Thoracic aorta (tissue), 2 donors: ENCODE results near the gene ASAP2. TPM values are rescaled to one million over a fixed set of nuclear protein-coding genes. Genes with fewer than 3 reads are reported as not detected.

ENCODE experiments used
- ATAC-seq: fragments of 150-250 bp; one replicate; pipeline ENCODE4 v1.8.0; 2017; ENCODE audit warnings: low read depth; ENCODE audit not compliant: insufficient number of reproducible peaks, low FRiP score
- DNase-seq: peaks from one replicate; pipeline ENCODE4 v3.0.0-alpha.2; 2020; ENCODE audit warnings: low spot score
- H3K27ac ChIP-seq, 2 donors: fragments of 200-600 bp; sonication (generic); 1 replicate in 1 of 2; 2 replicates in 1 of 2; pipeline ENCODE4 v1.5.1; 2016; ENCODE audit warnings: mild to moderate bottlenecking in 2 of 2, moderate library complexity in 2 of 2
- H3K27me3 ChIP-seq: fragments of 200-600 bp; sonication (generic); replicated peaks from 2 replicates; pipeline ENCODE4 v1.6.0; 2016; ENCODE audit warnings: mild to moderate bottlenecking; ENCODE audit not compliant: insufficient read depth
- H3K36me3 ChIP-seq: fragments of 200-600 bp; sonication (generic); one replicate; pipeline ENCODE4 v1.5.1; 2016
- H3K4me1 ChIP-seq, 2 donors: fragments of 200-600 bp; sonication (generic); 1 replicate in 1 of 2; 2 replicates in 1 of 2; pipeline versions ENCODE4 v1.5.1 to v1.6.0; 2016; ENCODE audit warnings: low read depth in 2 of 2, mild to moderate bottlenecking in 1 of 2; ENCODE audit not compliant: control insufficient read depth in 1 of 2
- H3K4me3 ChIP-seq: fragments of 200-600 bp; sonication (generic); 2 replicates; pipeline ENCODE4 v1.5.1; 2016; ENCODE audit warnings: mild to moderate bottlenecking
- H3K9me3 ChIP-seq: fragments of 200-600 bp; sonication (generic); 2 replicates; pipeline ENCODE4 v1.5.1; 2016
- total RNA-seq, 2 donors: library from RNA; depleted of rRNA; stranded (reverse); fragments of >200 nt; gene quantifications; one replicate each; pipeline versions ENCODE4 v1.1.0 to v1.2.3, GENCODE V29; 2016
- TF ChIP-seq, protein P1 (sequence below): fragments of 200-600 bp; sonication (generic); IDR thresholded peaks from one replicate; pipeline ENCODE4 v1.5.1; 2019; ENCODE audit warnings: antibody characterized with exemption

ASAP2 gene
- total RNA-seq, 2 donors from 2014 or later, result 58.1 to 102 TPM

DNA sequence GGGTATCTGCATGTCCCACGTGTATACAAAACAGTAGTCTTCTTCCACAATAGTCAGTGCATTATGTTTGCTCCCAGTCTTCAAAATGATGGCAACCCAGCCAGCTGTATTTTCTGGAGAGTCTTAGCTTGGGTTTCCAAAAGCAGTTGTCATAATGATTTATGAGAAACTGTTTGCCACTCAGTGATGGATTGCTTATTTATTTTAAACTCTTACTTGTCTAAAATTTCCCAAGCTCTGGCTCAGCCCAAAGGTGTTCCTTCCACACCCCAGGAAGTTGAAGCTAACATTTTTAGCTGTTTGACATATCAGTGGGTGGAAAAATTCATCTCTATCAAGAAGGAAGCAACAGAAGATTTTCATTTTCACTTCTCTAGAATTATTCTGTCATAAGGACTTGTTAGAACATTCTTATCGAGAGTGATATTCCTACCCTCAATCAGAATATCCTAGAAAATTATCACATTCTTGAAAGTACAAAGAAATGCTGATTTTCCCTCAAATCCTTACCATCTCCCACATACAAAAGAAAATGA is 78.8 kb downstream of the ASAP2 start:
- TF ChIP-seq, protein P1, sequence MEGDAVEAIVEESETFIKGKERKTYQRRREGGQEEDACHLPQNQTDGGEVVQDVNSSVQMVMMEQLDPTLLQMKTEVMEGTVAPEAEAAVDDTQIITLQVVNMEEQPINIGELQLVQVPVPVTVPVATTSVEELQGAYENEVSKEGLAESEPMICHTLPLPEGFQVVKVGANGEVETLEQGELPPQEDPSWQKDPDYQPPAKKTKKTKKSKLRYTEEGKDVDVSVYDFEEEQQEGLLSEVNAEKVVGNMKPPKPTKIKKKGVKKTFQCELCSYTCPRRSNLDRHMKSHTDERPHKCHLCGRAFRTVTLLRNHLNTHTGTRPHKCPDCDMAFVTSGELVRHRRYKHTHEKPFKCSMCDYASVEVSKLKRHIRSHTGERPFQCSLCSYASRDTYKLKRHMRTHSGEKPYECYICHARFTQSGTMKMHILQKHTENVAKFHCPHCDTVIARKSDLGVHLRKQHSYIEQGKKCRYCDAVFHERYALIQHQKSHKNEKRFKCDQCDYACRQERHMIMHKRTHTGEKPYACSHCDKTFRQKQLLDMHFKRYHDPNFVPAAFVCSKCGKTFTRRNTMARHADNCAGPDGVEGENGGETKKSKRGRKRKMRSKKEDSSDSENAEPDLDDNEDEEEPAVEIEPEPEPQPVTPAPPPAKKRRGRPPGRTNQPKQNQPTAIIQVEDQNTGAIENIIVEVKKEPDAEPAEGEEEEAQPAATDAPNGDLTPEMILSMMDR, result no peak
- H3K4me1 ChIP-seq, result peaks cover 36 to 79% of the 10 kb centered on the region in 2 donors
- no peaks in the 10 kb centered on the region for H3K27me3 ChIP-seq
- H3K36me3 ChIP-seq, result no peaks in the 10 kb centered on the region
- no peak for DNase-seq
- H3K4me3 ChIP-seq, result no peak overlapping the region
- no peak for ATAC-seq
- no peaks in the 10 kb centered on the region for H3K9me3 ChIP-seq
- no peak overlapping the region for H3K27ac ChIP-seq

DNA sequence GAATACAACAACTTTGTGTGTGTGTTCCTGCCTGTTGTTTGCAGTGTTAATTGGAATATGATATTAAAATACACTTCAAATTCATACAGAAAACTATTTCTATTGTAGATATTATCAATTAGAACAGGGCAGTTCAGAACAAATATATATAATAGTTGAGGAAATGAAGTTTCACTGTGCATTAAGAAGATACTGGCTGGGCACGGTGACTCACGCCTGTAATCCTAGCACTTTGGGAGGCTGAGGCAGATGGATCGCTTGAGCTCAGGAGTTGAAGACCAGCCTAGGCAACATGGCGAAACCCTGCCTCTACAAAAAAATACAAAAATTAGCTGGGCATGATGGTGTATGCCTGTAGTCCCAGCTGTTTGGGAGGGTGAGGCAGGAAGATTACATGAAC is 79.3 kb downstream of the ASAP2 start:
- no peaks in the 10 kb centered on the region for H3K9me3 ChIP-seq
- no peak overlapping the region for H3K4me3 ChIP-seq
- DNase-seq, result no peak
- TF ChIP-seq, protein P1, result no peak
- no peaks in the 10 kb centered on the region for H3K27me3 ChIP-seq
- peaks cover 36 to 79% of the 10 kb centered on the region in 2 donors for H3K4me1 ChIP-seq
- H3K27ac ChIP-seq, result no peak overlapping the region
- no peaks in the 10 kb centered on the region for H3K36me3 ChIP-seq
- no peak for ATAC-seq

GRCh38 chr2:9286554-9287399 is 80.2 kb downstream of the ASAP2 start:
- Histone ChIP-seq H3K27ac (peak overlapping the region; percentile 62 to 69), H3K36me3 (no peaks in the 10 kb centered on the region), H3K9me3 (no peaks in the 10 kb centered on the region), H3K4me1 (peaks cover 34 to 70% of the 10 kb centered on the region in 2 donors), H3K4me3 (no peak overlapping the region), H3K27me3 (no peaks in the 10 kb centered on the region)
- DNase-seq (no peak), ATAC-seq (no peak)
- TF ChIP-seq, protein P1, result no peak

DNA sequence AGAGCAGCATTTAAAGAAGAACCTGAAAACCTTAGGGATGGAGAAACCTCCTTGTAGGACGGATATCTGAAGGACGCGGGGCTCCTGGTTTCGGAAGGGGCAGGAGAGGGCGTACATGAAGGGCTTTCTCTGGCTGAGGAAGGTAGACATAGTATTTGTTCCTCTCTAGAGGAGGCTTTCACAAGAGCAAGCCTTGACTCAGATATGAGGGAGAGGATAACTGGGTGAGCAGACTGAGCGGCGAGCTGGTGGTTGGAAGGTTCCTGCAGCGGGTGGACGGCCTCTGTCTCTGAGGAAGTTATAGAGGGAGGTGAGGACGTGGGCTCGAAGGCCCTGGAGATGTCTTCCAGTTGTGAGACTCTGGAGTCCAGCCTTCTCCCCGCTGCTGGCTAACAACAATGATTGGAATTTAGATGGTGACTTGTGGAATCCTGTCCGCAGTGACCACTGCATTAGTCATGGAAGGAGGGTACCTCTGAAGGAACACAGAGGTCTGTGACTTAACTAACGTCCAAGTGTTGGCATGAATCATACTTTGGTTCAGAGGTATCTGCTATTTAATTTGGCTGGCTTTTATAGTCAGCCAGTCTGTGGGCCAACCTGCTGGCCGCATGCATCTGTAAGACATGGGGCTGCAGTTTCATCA is 80.9 kb downstream of the ASAP2 start:
- Histone ChIP-seq H3K27ac (peak overlapping the region; percentile 62 to 69), H3K9me3 (no peaks in the 10 kb centered on the region), H3K36me3 (no peaks in the 10 kb centered on the region), H3K27me3 (no peaks in the 10 kb centered on the region), H3K4me1 (peaks cover 28 to 64% of the 10 kb centered on the region in 2 donors), H3K4me3 (no peak overlapping the region)
- ATAC-seq, result peak; percentile 95
- TF ChIP-seq, protein P1, result no peak
- DNase-seq, result peak; percentile 54

GRCh38 chr2:9288233-9288632 is 81.6 kb downstream of the ASAP2 start:
- Histone ChIP-seq H3K36me3 (no peaks in the 10 kb centered on the region), H3K9me3 (no peaks in the 10 kb centered on the region), H3K27me3 (no peaks in the 10 kb centered on the region), H3K4me3 (no peak overlapping the region), H3K27ac (peak overlapping the region; percentile 55 to 69), H3K4me1 (peaks cover 35 to 64% of the 10 kb centered on the region in 2 donors)
- TF ChIP-seq, protein P1, result no peak
- DNase-seq (no peak), ATAC-seq (no peak)
